Parathyroid adenoma (tissue), 2 donors: Measurements from ENCODE around the gene WDR70.

Experiments used
- H2AFZ ChIP-seq: fragments of 300-600 bp; sonication (generic); one replicate; pipeline ENCODE4 v1.7.0; 2017; ENCODE audit warnings: antibody characterized with exemption, mild to moderate bottlenecking
- H3K27ac ChIP-seq: fragments of 300-600 bp; sonication (generic); one replicate; pipeline ENCODE4 v1.7.0; 2017
- H3K27me3 ChIP-seq: fragments of 300-600 bp; sonication (generic); one replicate; pipeline ENCODE4 v1.7.0; 2017; ENCODE audit warnings: low read length; ENCODE audit not compliant: control insufficient read depth, insufficient read depth
- H3K36me3 ChIP-seq: fragments of 300-600 bp; sonication (generic); one replicate; pipeline ENCODE4 v1.7.0; 2017; ENCODE audit warnings: low read length; ENCODE audit not compliant: control insufficient read depth, insufficient read depth
- H3K4me1 ChIP-seq: fragments of 300-600 bp; sonication (generic); one replicate; pipeline ENCODE4 v1.7.0; 2017; ENCODE audit warnings: control low read depth
- H3K4me2 ChIP-seq: fragments of 300-600 bp; sonication (generic); one replicate; pipeline ENCODE4 v1.7.0; 2017; ENCODE audit warnings: low read length
- H3K4me3 ChIP-seq: fragments of 300-600 bp; sonication (generic); one replicate; pipeline ENCODE4 v1.7.0; 2017; ENCODE audit warnings: low read depth, low read length
- H3K79me2 ChIP-seq: fragments of 300-600 bp; sonication (generic); one replicate; pipeline ENCODE4 v1.7.0; 2017; ENCODE audit warnings: control low read depth
- H3K9ac ChIP-seq: fragments of 300-600 bp; sonication (generic); one replicate; pipeline ENCODE4 v1.7.0; 2017; ENCODE audit warnings: mild to moderate bottlenecking
- H3K9me3 ChIP-seq: fragments of 300-600 bp; sonication (generic); one replicate; pipeline ENCODE4 v1.7.0; 2017; ENCODE audit warnings: low read length; ENCODE audit not compliant: control insufficient read depth
- CTCF ChIP-seq: fragments of 300-600 bp; sonication (generic); IDR thresholded peaks from one replicate; pipeline ENCODE4 v1.7.0; 2017; ENCODE audit warnings: antibody characterized with exemption, mild to moderate bottlenecking
- donor health status: primary hyperparathyroidism.

Gene WDR70

GRCh38 chr5:37736397-37736796 lies 357.3 kb downstream of the WDR70 start:
- Histone ChIP-seq H3K27ac (no peak overlapping the region), H3K4me3 (no peak overlapping the region), H3K27me3 (no peaks in the 10 kb centered on the region)

GRCh38 chr5:37737326-37738056 lies 358.4 kb downstream of the WDR70 start:
- Histone ChIP-seq H3K27me3 (no peaks in the 10 kb centered on the region), H3K9me3 (no peaks in the 10 kb centered on the region), H3K36me3 (no peaks in the 10 kb centered on the region), H3K4me1 (no peaks in the 10 kb centered on the region), H2AFZ (no peak overlapping the region), H3K9ac (no peak overlapping the region), H3K4me3 (no peak overlapping the region), H3K79me2 (no peaks in the 10 kb centered on the region), H3K27ac (no peak overlapping the region), H3K4me2 (no peak overlapping the region)
- TF ChIP-seq CTCF = no peak

More at GRCh38 chr5:37736397-37736796, 357.3 kb downstream of the WDR70 start:
- H2AFZ ChIP-seq = no peak overlapping the region
- TF ChIP-seq CTCF = no peak
- no peaks in the 10 kb centered on the region for H3K79me2 ChIP-seq
- no peaks in the 10 kb centered on the region for H3K36me3 ChIP-seq
- H3K4me1 ChIP-seq = no peaks in the 10 kb centered on the region
- no peak overlapping the region for H3K4me2 ChIP-seq
- no peak overlapping the region for H3K9ac ChIP-seq
- no peaks in the 10 kb centered on the region for H3K9me3 ChIP-seq

GRCh38 chr5:37738057-37738691 lies 359.1 kb downstream of the WDR70 start:
- no peak overlapping the region for H3K27ac ChIP-seq

GRCh38 chr5:37738865-37739488 lies 359.9 kb downstream of the WDR70 start:
- H3K9me3 ChIP-seq = no peaks in the 10 kb centered on the region
- no peaks in the 10 kb centered on the region for H3K27me3 ChIP-seq
- no peak overlapping the region for H3K9ac ChIP-seq
- H3K4me2 ChIP-seq = no peak overlapping the region
- no peak overlapping the region for H3K4me3 ChIP-seq
- H3K79me2 ChIP-seq = no peaks in the 10 kb centered on the region
- TF ChIP-seq CTCF = no peak
- H2AFZ ChIP-seq = no peak overlapping the region
- H3K4me1 ChIP-seq = no peaks in the 10 kb centered on the region
- no peak overlapping the region for H3K27ac ChIP-seq
- H3K36me3 ChIP-seq = no peaks in the 10 kb centered on the region

More at GRCh38 chr5:37738057-37738691, 359.1 kb downstream of the WDR70 start:
- Histone ChIP-seq H3K9me3 (no peaks in the 10 kb centered on the region), H3K36me3 (no peaks in the 10 kb centered on the region), H3K79me2 (no peaks in the 10 kb centered on the region), H2AFZ (no peak overlapping the region), H3K27me3 (no peaks in the 10 kb centered on the region), H3K4me2 (no peak overlapping the region), H3K4me1 (no peaks in the 10 kb centered on the region), H3K4me3 (no peak overlapping the region), H3K9ac (no peak overlapping the region)
- no peak for TF ChIP-seq CTCF
